Natural killer cell (primary cell): ENCODE measurements around the gene WWC2. TPM values are rescaled to one million over a fixed set of nuclear protein-coding genes. Genes with fewer than 3 reads are reported as not detected.
"Not testable (repeated sequence)": the region's sequence is repeated elsewhere in the genome, so short reads cannot be mapped to it uniquely, and the experiment has no call there.

Experiments used
- ATAC-seq, 3 donors: fragments of 150-1000 bp in 2 of 3; fragments of 200-7000 bp in 1 of 3; cut with Tn5 transposase; 1 replicate in 1 of 3; 2 replicates in 2 of 3; pipeline ENCODE4 v1.10.0; 2021; ENCODE audit warnings: mild to moderate bottlenecking in 2 of 3, moderate library complexity in 2 of 3
- DNase-seq, 2 donors: peaks; one replicate each; pipeline versions ENCODE4 v3.0.0 to v3.0.0-alpha.2; 2013 to 2021; ENCODE audit warnings: mixed read lengths in 1 of 2
- H3K27ac ChIP-seq: one replicate; pipeline ENCODE4 v1.5.1; 2013; ENCODE audit warnings: mild to moderate bottlenecking, low read length
- H3K27me3 ChIP-seq: one replicate; pipeline ENCODE4 v1.6.1; 2013; ENCODE audit warnings: low read length; ENCODE audit not compliant: control insufficient read depth, insufficient read depth
- H3K36me3 ChIP-seq: one replicate; pipeline ENCODE4 v1.6.1; 2013; ENCODE audit warnings: low read length; ENCODE audit not compliant: control insufficient read depth, insufficient read depth
- H3K4me1 ChIP-seq: one replicate; pipeline ENCODE4 v1.6.1; 2013; ENCODE audit warnings: low read length; ENCODE audit not compliant: control insufficient read depth, insufficient read depth
- H3K4me3 ChIP-seq: one replicate; pipeline ENCODE4 v1.5.1; 2013; ENCODE audit warnings: low read length
- H3K9me3 ChIP-seq: one replicate; pipeline ENCODE4 v1.6.1; 2013; ENCODE audit warnings: low read length; ENCODE audit not compliant: control insufficient read depth, insufficient read depth
- H3K27ac Mint-ChIP-seq, 2 donors: one replicate each; pipeline ENCODE4 v1.8.0; 2022; ENCODE audit warnings: mild to moderate bottlenecking in 2 of 2, mixed read lengths in 2 of 2, moderate library complexity in 1 of 2
- H3K27me3 Mint-ChIP-seq, 2 donors: one replicate each; pipeline ENCODE4 v1.8.0; 2022; ENCODE audit warnings: low read depth in 2 of 2, mixed read lengths in 2 of 2
- H3K36me3 Mint-ChIP-seq: one replicate; pipeline ENCODE4 v1.8.0; 2022; ENCODE audit warnings: mixed read lengths
- H3K4me1 Mint-ChIP-seq, 2 donors: one replicate each; pipeline ENCODE4 v1.8.0; 2022; ENCODE audit warnings: mixed read lengths in 2 of 2
- H3K4me3 Mint-ChIP-seq: one replicate; pipeline ENCODE4 v1.8.0; 2022; ENCODE audit warnings: mild to moderate bottlenecking, moderate library complexity, mixed read lengths
- H3K9me3 Mint-ChIP-seq, 2 donors: one replicate each; pipeline ENCODE4 v1.8.0; 2022; ENCODE audit warnings: mixed read lengths in 2 of 2
- whole genome bisulfite sequencing: methylation state at CpG from one replicate; pipeline ENCODE4 v1.1.7; 2013; ENCODE audit warnings: missing lambda C conversion rate; ENCODE audit not compliant: insufficient coverage; 5-methylcytosine and 5-hydroxymethylcytosine counted together
- intact Hi-C: fragments of 100-400 bp; cut with micrococcal nuclease; formaldehyde crosslinking; loops from one replicate; pipeline ENCODE4 v1.14.2; 2022
- total RNA-seq, 4 donors: library from RNA; stranded (reverse); fragments of 120-200 nt in 1 of 4; gene quantifications; one replicate each; pipeline versions ENCODE4 v1.2.3 to v1.2.4, GENCODE V29; 2013 to 2022
- TF ChIP-seq, protein P1 (sequence below): fragments of 200-600 bp; IDR thresholded peaks from one replicate; pipeline ENCODE4 v1.8.0; 2022; ENCODE audit warnings: antibody characterized with exemption

The WWC2 gene
- total RNA-seq, 3 donors from 2014 or later (not counting 1 experiment from before 2014, with no cell fraction given), result 8.2 to 22.7 (median 9.2) TPM

GRCh38 chr4:183191630-183192029 is 92.6 kb downstream of the WWC2 start:
- DNase-seq (no peak), ATAC-seq (no peak)
- WGBS, result 87% methylated on average over 5 of the region's 5 CpGs
- Histone ChIP-seq H3K27me3 (no peaks in the 10 kb centered on the region), H3K27ac (no peak overlapping the region), H3K4me1 (peaks cover 6% of the 10 kb centered on the region), H3K4me3 (no peak overlapping the region), H3K9me3 (no peaks in the 10 kb centered on the region), H3K36me3 (no peaks in the 10 kb centered on the region)
- H3K27me3 Mint-ChIP-seq, result peaks cover 6 to 31% of the 10 kb centered on the region in 2 donors
- H3K4me1 Mint-ChIP-seq, result peaks cover 10 to 27% of the 10 kb centered on the region in 2 donors
- intact Hi-C loops, result no loop called here
- no peaks in the 10 kb centered on the region for H3K9me3 Mint-ChIP-seq
- TF ChIP-seq, protein P1, sequence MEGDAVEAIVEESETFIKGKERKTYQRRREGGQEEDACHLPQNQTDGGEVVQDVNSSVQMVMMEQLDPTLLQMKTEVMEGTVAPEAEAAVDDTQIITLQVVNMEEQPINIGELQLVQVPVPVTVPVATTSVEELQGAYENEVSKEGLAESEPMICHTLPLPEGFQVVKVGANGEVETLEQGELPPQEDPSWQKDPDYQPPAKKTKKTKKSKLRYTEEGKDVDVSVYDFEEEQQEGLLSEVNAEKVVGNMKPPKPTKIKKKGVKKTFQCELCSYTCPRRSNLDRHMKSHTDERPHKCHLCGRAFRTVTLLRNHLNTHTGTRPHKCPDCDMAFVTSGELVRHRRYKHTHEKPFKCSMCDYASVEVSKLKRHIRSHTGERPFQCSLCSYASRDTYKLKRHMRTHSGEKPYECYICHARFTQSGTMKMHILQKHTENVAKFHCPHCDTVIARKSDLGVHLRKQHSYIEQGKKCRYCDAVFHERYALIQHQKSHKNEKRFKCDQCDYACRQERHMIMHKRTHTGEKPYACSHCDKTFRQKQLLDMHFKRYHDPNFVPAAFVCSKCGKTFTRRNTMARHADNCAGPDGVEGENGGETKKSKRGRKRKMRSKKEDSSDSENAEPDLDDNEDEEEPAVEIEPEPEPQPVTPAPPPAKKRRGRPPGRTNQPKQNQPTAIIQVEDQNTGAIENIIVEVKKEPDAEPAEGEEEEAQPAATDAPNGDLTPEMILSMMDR, result no peak
- H3K27ac Mint-ChIP-seq, result no peak overlapping the region
- H3K36me3 Mint-ChIP-seq, result no peaks in the 10 kb centered on the region
- H3K4me3 Mint-ChIP-seq, result no peak overlapping the region

GRCh38 chr4:183192571-183192970 is 93.5 kb downstream of the WWC2 start:
- H3K36me3 ChIP-seq, result no peaks in the 10 kb centered on the region
- TF ChIP-seq, protein P1, result no peak
- DNase-seq (no peak), ATAC-seq (no peak)
- H3K4me1 ChIP-seq, result peaks cover 6% of the 10 kb centered on the region
- H3K27me3 ChIP-seq, result no peaks in the 10 kb centered on the region
- 86% methylated on average over 2 of the region's 2 CpGs for WGBS
- no peaks in the 10 kb centered on the region for H3K9me3 ChIP-seq
- Mint-ChIP-seq H3K27ac (no peak overlapping the region), H3K4me3 (no peak overlapping the region), H3K4me1 (peaks cover 10 to 27% of the 10 kb centered on the region in 2 donors), H3K9me3 (no peaks in the 10 kb centered on the region), H3K36me3 (no peaks in the 10 kb centered on the region), H3K27me3 (peaks cover 6 to 27% of the 10 kb centered on the region in 2 donors)
- intact Hi-C loops, result no loop called here
- no peak overlapping the region for H3K4me3 ChIP-seq
- no peak overlapping the region for H3K27ac ChIP-seq

DNA sequence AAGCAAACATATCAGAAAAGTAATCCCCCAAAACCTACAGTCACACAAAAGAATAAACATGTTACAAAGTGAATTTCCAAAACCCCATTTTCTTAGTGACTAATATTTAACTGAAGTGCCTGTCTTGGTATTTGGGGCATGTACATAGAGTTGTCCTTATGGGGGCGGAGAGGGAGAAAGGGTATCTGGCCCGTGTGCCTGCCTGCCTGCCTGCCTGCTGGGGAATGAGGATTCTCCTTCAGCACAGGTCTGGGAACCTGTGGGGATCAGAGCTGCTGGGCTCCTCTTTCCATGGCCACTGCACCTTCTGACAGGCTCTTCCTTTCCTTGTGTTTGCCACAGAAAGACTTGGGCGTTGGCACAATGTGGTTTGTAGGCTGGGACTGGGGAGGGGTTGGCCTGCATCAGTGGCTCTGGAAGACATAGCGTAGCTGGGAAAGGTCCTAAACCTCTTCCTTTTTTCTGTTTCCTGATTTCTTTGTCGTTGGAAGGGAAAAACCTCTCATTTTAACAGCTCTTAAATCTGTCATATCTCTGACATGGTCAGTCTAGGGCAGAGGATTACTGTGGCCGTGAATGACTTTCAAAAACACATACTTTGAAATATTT is 94.8 kb downstream of the WWC2 start:
- H3K4me1 ChIP-seq, H3K36me3 ChIP-seq, H3K27me3 ChIP-seq, DNase-seq, H3K9me3 ChIP-seq, H3K4me3 ChIP-seq, H3K4me3 Mint-ChIP-seq, intact Hi-C loops, ATAC-seq, H3K36me3 Mint-ChIP-seq, H3K27ac Mint-ChIP-seq, H3K9me3 Mint-ChIP-seq, H3K27ac ChIP-seq: not testable (repeated sequence)
- H3K4me1 Mint-ChIP-seq, result peaks cover 10 to 27% of the 10 kb centered on the region in 2 donors
- peaks cover 4 to 27% of the 10 kb centered on the region in 2 donors for H3K27me3 Mint-ChIP-seq
- 68% methylated on average over 4 of the region's 6 CpGs for WGBS

DNA sequence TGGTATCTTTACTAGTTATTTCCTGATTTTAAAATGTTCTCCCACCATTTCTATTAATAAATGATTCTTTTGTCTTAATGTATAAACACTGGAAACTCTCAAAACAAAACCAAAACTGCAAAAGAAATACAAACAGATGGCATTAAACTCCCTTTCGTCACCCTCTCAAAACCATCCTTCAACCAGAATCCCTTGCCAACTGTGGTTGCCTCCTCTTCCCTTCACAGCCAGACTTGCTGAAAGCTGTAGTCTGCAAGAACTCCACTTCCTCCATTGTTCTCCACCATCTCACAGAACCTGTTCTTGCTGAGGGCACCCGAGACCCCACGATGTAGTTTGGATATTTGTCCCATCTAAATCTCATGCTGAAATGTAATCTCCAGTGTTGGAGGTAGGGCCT is 96.5 kb downstream of the WWC2 start:
- Histone ChIP-seq H3K9me3 (no peaks in the 10 kb centered on the region), H3K36me3 (no peaks in the 10 kb centered on the region), H3K4me1 (peaks cover 6% of the 10 kb centered on the region), H3K27me3 (no peaks in the 10 kb centered on the region), H3K4me3 (no peak overlapping the region), H3K27ac (no peak overlapping the region)
- Mint-ChIP-seq H3K27ac (no peak overlapping the region), H3K4me3 (no peak overlapping the region), H3K27me3 (peaks cover 4 to 27% of the 10 kb centered on the region in 2 donors), H3K9me3 (no peaks in the 10 kb centered on the region), H3K4me1 (peaks cover 10 to 27% of the 10 kb centered on the region in 2 donors), H3K36me3 (no peaks in the 10 kb centered on the region)
- DNase-seq (no peak), ATAC-seq (no peak)
- WGBS, result 85% methylated on average over 3 of the region's 3 CpGs
- intact Hi-C loops, result no loop called here
- TF ChIP-seq, protein P1, result no peak
